ENCODE data around the gene ARID4A.

DNA sequence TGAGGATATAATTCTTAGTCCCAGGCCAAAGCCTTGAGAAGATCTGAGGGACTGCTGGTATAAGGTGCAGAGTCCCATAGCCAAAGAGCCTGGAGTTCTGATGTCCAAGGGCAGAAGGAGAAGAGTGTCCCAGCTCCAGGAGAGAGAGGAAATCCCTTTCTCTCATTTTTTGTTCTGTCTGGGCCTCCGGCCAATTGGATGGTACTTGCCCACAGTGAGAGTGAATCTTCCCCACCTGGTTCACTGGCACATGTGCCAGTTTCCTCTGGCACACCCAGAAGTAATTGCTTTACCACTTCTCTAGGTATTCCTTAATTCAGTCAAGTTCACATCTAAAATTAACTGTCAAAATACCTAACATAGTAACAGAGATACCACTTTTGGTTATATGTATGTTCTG lies 15.3 kb downstream of the ARID4A start:
- no peak for TF ChIP-seq POLR2A (IDR thresholded peaks at IDR 0.05)
- TF ChIP-seq, protein P1, sequence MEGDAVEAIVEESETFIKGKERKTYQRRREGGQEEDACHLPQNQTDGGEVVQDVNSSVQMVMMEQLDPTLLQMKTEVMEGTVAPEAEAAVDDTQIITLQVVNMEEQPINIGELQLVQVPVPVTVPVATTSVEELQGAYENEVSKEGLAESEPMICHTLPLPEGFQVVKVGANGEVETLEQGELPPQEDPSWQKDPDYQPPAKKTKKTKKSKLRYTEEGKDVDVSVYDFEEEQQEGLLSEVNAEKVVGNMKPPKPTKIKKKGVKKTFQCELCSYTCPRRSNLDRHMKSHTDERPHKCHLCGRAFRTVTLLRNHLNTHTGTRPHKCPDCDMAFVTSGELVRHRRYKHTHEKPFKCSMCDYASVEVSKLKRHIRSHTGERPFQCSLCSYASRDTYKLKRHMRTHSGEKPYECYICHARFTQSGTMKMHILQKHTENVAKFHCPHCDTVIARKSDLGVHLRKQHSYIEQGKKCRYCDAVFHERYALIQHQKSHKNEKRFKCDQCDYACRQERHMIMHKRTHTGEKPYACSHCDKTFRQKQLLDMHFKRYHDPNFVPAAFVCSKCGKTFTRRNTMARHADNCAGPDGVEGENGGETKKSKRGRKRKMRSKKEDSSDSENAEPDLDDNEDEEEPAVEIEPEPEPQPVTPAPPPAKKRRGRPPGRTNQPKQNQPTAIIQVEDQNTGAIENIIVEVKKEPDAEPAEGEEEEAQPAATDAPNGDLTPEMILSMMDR (IDR thresholded peaks at IDR 0.05), result no peak

Measured in adrenal gland (tissue), 5 donors.